ENCODE data around the gene VWA2. TPM values are rescaled to one million over a fixed set of nuclear protein-coding genes. Genes with fewer than 3 reads are reported as not detected.

VWA2 gene
- total and polyA plus RNA-seq, 2 of the 4 experiments (the other 2 are of a cell fraction): not detected

GRCh38 chr10:114256008-114256765 lies 17.1 kb downstream of the VWA2 start:
- Histone ChIP-seq H2AK9ac (replicated peaks; ENCODE audit: low read depth, low read length, poor library complexity) (no peak overlapping the region), H3K9me3 (ENCODE audit: control insufficient read depth, insufficient read depth, low read length) (no peaks in the 10 kb centered on the region), H2BK20ac (ENCODE audit: low read depth, low read length) (no peak overlapping the region), H3K56ac (ENCODE audit: extremely low read depth, insufficient read depth, low read length) (no peak overlapping the region), H3K27me3 (ENCODE audit: control insufficient read depth, insufficient read depth, low read length) (peaks cover 10% of the 10 kb centered on the region), H2BK120ac (ENCODE audit: low read depth, low read length) (no peak overlapping the region), H3K36me3 (ENCODE audit: control insufficient read depth, insufficient read depth, low read length) (no peaks in the 10 kb centered on the region), H3K27ac (ENCODE audit: insufficient read depth, low read length) (no peak overlapping the region), H3K4ac (ENCODE audit: low read depth, low read length) (no peak overlapping the region), H3K4me2 (ENCODE audit: low read depth, low read length) (no peak overlapping the region), H2AK5ac (ENCODE audit: low read depth, low read length) (no peak overlapping the region), H3K4me3 (ENCODE audit: insufficient read depth, low read depth, low read length) (no peak overlapping the region), H3K18ac (ENCODE audit: low read depth, low read length) (no peak overlapping the region), H3K14ac (replicated peaks; ENCODE audit: low read depth, low read length) (no peak overlapping the region), H3K9me1 (ENCODE audit: insufficient read depth, low read length) (no peaks in the 10 kb centered on the region), H3K4me1 (ENCODE audit: control insufficient read depth, insufficient read depth, low read length) (no peaks in the 10 kb centered on the region), H4K20me1 (ENCODE audit: insufficient read depth, low read length) (no peaks in the 10 kb centered on the region), H2BK15ac (ENCODE audit: low read depth, low read length) (no peak overlapping the region), H3K23ac (ENCODE audit: low read depth, low read length) (no peak overlapping the region), H3K9ac (ENCODE audit: low read depth, low read length) (no peak overlapping the region), H4K5ac (ENCODE audit: low read depth, low read length) (no peak overlapping the region), H4K91ac (ENCODE audit: insufficient read depth, low read depth, low read length) (no peak overlapping the region), H3K79me1 (ENCODE audit: low read depth in 1 of 2, low read length in 2 of 2) (no peaks in the 10 kb centered on the region), H2AFZ (replicated peaks; ENCODE audit: low read length, poor library complexity) (no peak overlapping the region), H2BK5ac (ENCODE audit: low read depth, low read length, poor library complexity, severe bottlenecking) (no peak overlapping the region), H4K8ac (ENCODE audit: low read depth in 2 of 2, low read length in 2 of 2) (no peak overlapping the region)
- POLR2A ChIA-PET (ENCODE audit: unreplicated experiment): no interaction called here
- WGBS, 2 experiments (ENCODE audit: extremely low coverage in 2 of 2, insufficient read length in 1 of 2): 20% methylated on average over 1 of the region's 12 CpGs; no CpG with 5 or more reads in 1 of the 2 experiments
- dilution Hi-C loops (cut with HindIII; ENCODE audit: low sequenced_read_pairs, unreplicated experiment): no loop called here
- no peak for DNase-seq
- CTCF ChIA-PET: no interaction called here
- no peak for ATAC-seq (ENCODE audit: low read depth)
- intact Hi-C loops (cut with micrococcal nuclease): no loop called here
- TF ChIP-seq RFX5 (IDR thresholded peaks at IDR 0.05; ENCODE audit: low read depth, low read length) (no peak), MAZ (IDR thresholded peaks at IDR 0.05; ENCODE audit: borderline replicate concordance, low read depth, low read length) (no peak), NFE2L2 (IDR thresholded peaks at IDR 0.05; ENCODE audit: low read depth, low read length) (no peak), MXI1 (IDR thresholded peaks at IDR 0.05; ENCODE audit: borderline replicate concordance, low read depth, low read length) (no peak), MAFK (IDR thresholded peaks at IDR 0.05; ENCODE audit: low read depth, low read length) (no peak), CEBPB (IDR thresholded peaks at IDR 0.05; ENCODE audit: low read depth, low read length) (no peak)
- TF ChIP-seq, protein P1, sequence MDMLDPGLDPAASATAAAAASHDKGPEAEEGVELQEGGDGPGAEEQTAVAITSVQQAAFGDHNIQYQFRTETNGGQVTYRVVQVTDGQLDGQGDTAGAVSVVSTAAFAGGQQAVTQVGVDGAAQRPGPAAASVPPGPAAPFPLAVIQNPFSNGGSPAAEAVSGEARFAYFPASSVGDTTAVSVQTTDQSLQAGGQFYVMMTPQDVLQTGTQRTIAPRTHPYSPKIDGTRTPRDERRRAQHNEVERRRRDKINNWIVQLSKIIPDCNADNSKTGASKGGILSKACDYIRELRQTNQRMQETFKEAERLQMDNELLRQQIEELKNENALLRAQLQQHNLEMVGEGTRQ (IDR thresholded peaks at IDR 0.05; ENCODE audit: low read depth, low read length): no peak
- TF ChIP-seq, protein P2, sequence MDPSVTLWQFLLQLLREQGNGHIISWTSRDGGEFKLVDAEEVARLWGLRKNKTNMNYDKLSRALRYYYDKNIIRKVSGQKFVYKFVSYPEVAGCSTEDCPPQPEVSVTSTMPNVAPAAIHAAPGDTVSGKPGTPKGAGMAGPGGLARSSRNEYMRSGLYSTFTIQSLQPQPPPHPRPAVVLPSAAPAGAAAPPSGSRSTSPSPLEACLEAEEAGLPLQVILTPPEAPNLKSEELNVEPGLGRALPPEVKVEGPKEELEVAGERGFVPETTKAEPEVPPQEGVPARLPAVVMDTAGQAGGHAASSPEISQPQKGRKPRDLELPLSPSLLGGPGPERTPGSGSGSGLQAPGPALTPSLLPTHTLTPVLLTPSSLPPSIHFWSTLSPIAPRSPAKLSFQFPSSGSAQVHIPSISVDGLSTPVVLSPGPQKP (IDR thresholded peaks at IDR 0.05; ENCODE audit: borderline replicate concordance, low read depth, low read length): no peak
- TF ChIP-seq, protein P3, sequence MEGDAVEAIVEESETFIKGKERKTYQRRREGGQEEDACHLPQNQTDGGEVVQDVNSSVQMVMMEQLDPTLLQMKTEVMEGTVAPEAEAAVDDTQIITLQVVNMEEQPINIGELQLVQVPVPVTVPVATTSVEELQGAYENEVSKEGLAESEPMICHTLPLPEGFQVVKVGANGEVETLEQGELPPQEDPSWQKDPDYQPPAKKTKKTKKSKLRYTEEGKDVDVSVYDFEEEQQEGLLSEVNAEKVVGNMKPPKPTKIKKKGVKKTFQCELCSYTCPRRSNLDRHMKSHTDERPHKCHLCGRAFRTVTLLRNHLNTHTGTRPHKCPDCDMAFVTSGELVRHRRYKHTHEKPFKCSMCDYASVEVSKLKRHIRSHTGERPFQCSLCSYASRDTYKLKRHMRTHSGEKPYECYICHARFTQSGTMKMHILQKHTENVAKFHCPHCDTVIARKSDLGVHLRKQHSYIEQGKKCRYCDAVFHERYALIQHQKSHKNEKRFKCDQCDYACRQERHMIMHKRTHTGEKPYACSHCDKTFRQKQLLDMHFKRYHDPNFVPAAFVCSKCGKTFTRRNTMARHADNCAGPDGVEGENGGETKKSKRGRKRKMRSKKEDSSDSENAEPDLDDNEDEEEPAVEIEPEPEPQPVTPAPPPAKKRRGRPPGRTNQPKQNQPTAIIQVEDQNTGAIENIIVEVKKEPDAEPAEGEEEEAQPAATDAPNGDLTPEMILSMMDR (conservative IDR thresholded peaks at IDR 0.05; ENCODE audit: low read depth, low read length): no peak
- in situ Hi-C loops (cut with MboI; ENCODE audit: low sequenced_read_pairs): no loop called here
- no TSS peak for BruUV-seq (replicated peaks)
